Testis (tissue), 5 donors: ENCODE data around the gene SERTAD4. TPM values are rescaled to one million over a fixed set of nuclear protein-coding genes. Genes with fewer than 3 reads are reported as not detected.
"Not testable (repeated sequence)": the region's sequence is repeated elsewhere in the genome, so short reads cannot be mapped to it uniquely, and the experiment has no call there.

ENCODE experiments used
- DNase-seq: peaks from one replicate; pipeline ENCODE4 v3.0.0-alpha.2; 2019
- H3K27ac ChIP-seq, 2 donors: fragments of 200-600 bp; sonication (generic); one replicate each; pipeline ENCODE4 v1.5.1; 2019
- H3K27me3 ChIP-seq: fragments of 200-600 bp; sonication (generic); one replicate; pipeline ENCODE4 v1.5.1; 2019
- H3K36me3 ChIP-seq: fragments of 200-600 bp; sonication (generic); one replicate; pipeline ENCODE4 v1.5.1; 2017; ENCODE audit warnings: low read depth; ENCODE audit errors: missing control alignments
- H3K4me1 ChIP-seq: fragments of 200-600 bp; sonication (generic); one replicate; pipeline ENCODE4 v1.5.1; 2019
- H3K4me3 ChIP-seq, 2 donors: fragments of 200-600 bp; sonication (generic); one replicate each; pipeline ENCODE4 v1.5.1; 2017 to 2019
- H3K9me3 ChIP-seq: fragments of 200-600 bp; sonication (generic); one replicate; pipeline ENCODE4 v1.5.1; 2017
- POLR2A ChIP-seq: fragments of 450-650 bp; IDR thresholded peaks from one replicate; pipeline ENCODE4 v1.6.1; 2017; ENCODE audit warnings: antibody characterized with exemption, mild to moderate bottlenecking, moderate library complexity
- WGBS, 2 donors: methylation state at CpG; one replicate each; pipeline ENCODE4 v1.1.5; 2018; 5-methylcytosine and 5-hydroxymethylcytosine counted together
- intact Hi-C: fragments of 100-400 bp; cut with DNase I; formaldehyde crosslinking; loops from one replicate; pipeline ENCODE4 v1.15.1; 2023; ENCODE audit warnings: low total_unique reads
- long read RNA-seq, 2 donors: transcript quantifications; one replicate each; lab custom pipeline, GENCODE V29; 2026
- polyA plus RNA-seq: library from polyadenylated mRNA; stranded (reverse); fragments of 350-450 nt; fragmentation: Illumina TruSeq; extraction: RNeasy Lipid Tissue Mini Kit (QIAGEN cat#74804); gene quantifications from one replicate; pipeline ENCODE4 v1.2.3, GENCODE V29; 2014; ENCODE audit warnings: low read depth, low replicate concordance; ENCODE audit not compliant: insufficient read depth
- total RNA-seq, 2 donors: library from RNA; depleted of rRNA; stranded (reverse); fragments of >200 nt; gene quantifications; one replicate each; pipeline ENCODE4 v1.2.3, GENCODE V29; 2016
- TF ChIP-seq, protein P1 (sequence below), 3 experiments: fragments of 450-650 bp in 2 of 3; fragments of 200-600 bp in 1 of 3; sonication (generic) in 1 of 3; IDR thresholded peaks; one replicate each; pipeline ENCODE4 v1.5.1; 2016 to 2019; ENCODE audit warnings: antibody characterized with exemption in 3 of 3, mild to moderate bottlenecking in 2 of 3, moderate library complexity in 1 of 3

SERTAD4 gene
- total RNA-seq (1 to 10 TPM; 1.1 to 1.9 TPM), polyA plus RNA-seq (1.1 TPM)
- long read RNA-seq, donor 1: 0 reads
- long read RNA-seq, donor 2: 0 reads

DNA sequence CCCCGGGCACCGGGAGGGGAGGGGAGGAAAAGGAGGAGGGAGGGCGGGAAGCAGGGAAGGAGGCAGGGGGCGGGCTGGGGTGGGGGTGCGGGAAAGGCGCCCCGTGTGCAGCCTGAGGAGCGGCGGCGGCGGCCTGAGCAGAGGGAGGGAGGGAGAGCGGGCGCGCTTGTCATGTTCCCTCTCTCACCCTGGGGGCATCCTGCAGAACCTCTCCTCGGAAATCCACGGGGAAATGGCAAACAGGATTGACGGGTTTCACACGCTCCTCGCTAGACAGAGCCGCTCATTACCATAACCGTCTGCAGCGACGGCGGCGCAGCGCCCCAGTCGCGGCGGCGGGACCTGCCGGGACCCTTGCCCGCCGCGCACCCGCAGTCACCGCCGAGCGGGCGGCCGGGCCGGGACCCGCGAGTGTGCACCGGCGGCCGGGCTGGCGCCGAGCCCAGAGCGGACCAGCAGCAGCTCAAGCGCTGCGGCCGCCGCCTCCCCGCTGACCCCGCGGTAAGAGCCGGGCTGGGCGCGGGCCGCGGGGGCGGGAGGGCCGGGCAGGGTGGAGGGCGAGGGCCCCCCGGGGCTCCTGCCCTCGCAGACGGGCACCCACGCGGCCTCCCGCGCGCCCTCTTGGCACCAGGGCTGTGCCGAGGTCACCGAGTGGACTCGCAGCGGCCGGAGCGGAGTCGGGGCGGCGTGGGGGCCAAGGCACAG is at the start of gene SERTAD4:
Gene SERTAD4, plus strand, starts transcription at position 286 of the 705 bp plus-strand sequence. CDS start 5,165 bp downstream, outside the sequence.
- Histone ChIP-seq H3K4me3 (peak within 1 kb of the TSS; percentile 51 to 52), H3K27ac (peak within 1 kb of the TSS; percentile 5 to 73), H3K27me3 (no peaks in the 10 kb centered on the region), H3K4me1 (peaks cover 13% of the 10 kb centered on the region), H3K36me3 (no peaks in the 10 kb centered on the region), H3K9me3 (no peaks in the 10 kb centered on the region)
- DNase-seq: no peak
- no peak for TF ChIP-seq POLR2A
- TF ChIP-seq, protein P1, sequence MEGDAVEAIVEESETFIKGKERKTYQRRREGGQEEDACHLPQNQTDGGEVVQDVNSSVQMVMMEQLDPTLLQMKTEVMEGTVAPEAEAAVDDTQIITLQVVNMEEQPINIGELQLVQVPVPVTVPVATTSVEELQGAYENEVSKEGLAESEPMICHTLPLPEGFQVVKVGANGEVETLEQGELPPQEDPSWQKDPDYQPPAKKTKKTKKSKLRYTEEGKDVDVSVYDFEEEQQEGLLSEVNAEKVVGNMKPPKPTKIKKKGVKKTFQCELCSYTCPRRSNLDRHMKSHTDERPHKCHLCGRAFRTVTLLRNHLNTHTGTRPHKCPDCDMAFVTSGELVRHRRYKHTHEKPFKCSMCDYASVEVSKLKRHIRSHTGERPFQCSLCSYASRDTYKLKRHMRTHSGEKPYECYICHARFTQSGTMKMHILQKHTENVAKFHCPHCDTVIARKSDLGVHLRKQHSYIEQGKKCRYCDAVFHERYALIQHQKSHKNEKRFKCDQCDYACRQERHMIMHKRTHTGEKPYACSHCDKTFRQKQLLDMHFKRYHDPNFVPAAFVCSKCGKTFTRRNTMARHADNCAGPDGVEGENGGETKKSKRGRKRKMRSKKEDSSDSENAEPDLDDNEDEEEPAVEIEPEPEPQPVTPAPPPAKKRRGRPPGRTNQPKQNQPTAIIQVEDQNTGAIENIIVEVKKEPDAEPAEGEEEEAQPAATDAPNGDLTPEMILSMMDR (IDR thresholded peaks at IDR 0.05): no peak
- intact Hi-C loops: no loop called here
- WGBS, 2 donors: 0 to 2% methylated on average over 11 to 16 of the region's 81 CpGs

DNA sequence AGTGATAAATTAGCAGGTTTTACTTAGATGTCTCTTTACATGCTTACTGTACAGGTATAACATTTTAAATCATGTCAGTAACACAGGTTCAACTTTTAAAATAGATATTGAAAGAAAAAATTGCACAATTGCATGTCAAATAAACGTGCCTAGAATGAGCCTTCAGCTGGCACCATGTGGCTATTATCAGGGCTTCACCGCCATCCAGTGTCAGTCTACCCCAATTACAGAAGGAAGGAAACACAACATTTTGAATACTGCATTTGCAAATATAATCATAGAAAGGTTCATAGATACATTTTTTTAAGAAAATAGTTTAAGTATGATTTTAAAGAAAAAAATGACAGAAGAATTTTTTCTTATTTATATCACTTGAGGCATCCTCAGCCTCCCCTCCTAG is 47.5 kb upstream of the SERTAD4 start:
- Histone ChIP-seq H3K27me3 (no peaks in the 10 kb centered on the region), H3K27ac (no peak overlapping the region), H3K9me3 (no peaks in the 10 kb centered on the region), H3K4me3 (no peak overlapping the region), H3K4me1 (no peaks in the 10 kb centered on the region), H3K36me3 (no peaks in the 10 kb centered on the region)
- TF ChIP-seq, protein P1 (IDR thresholded peaks at IDR 0.05): no peak
- TF ChIP-seq POLR2A: no peak
- intact Hi-C loops: no loop called here
- DNase-seq: no peak
- 69 to 72% methylated on average over 2 of the region's 2 CpGs for WGBS, 2 donors

DNA sequence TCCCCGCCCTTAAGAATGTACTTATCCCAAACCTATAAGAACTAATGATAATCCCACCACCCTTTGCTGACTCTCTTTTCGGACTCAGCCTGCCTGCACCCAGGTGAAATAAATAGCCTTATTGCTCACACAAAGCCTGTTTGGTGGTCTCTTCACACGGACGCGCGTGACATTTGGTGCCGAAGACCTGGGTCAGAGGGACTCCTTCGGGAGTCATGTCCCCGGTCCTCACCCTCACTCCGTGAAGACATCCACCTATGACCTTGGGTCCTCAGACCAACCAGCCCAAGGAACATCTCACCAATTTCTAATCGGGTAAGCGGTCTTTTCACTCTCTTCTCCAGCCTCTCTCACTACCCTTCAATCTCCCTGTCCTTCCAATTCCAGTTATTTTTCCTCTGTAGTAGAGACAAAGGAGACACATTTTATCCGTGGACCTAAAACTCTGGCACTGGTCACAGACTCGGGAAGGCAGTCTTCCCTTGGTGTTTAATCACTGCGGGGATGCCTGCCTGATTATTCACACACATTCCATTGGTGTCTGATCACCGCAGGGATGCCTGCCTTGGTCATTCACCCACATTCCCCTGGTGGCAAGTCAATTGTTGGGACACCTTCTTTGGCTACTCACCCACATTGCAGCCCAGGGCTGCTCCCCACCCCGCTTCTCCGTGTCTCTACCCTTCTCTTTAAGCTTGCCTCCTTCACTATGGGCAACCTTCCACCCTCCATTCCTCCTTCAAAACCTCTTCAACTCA is 44.6 kb upstream of the SERTAD4 start:
- H3K9me3 ChIP-seq, DNase-seq, H3K36me3 ChIP-seq, H3K4me1 ChIP-seq, H3K4me3 ChIP-seq, intact Hi-C loops, H3K27me3 ChIP-seq, H3K27ac ChIP-seq: not testable (repeated sequence)
- WGBS, 2 donors: 86 to 92% methylated on average over 18 of the region's 18 CpGs

DNA sequence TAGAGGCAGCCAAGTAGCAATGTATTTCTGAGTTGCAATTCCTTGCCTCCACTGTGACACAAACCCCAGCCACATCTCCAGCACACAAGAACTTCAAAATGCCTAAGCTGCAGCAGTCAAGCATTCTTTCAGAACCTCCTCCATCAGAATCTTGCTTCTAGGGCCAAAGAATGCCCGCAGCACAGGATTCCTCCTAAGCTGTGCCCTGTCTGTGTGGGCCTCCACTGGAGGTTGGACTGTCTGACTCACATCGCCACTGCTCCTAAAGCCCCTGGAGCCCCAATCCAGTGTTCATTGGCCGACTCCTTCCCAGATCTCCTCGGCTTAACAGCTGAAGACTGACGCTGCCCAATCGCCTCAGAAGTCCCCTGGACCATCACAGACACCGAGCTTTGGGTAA is 43.2 kb upstream of the SERTAD4 start:
- H3K27ac ChIP-seq: no peak overlapping the region
- WGBS, 2 donors: 94 to 100% methylated on average over 3 to 7 of the region's 7 CpGs
- no peaks in the 10 kb centered on the region for H3K36me3 ChIP-seq
- no peaks in the 10 kb centered on the region for H3K27me3 ChIP-seq
- no peak overlapping the region for H3K4me3 ChIP-seq
- TF ChIP-seq, protein P1 (IDR thresholded peaks at IDR 0.05): no peak
- no peak for TF ChIP-seq POLR2A
- intact Hi-C loops: no loop called here
- H3K4me1 ChIP-seq: no peaks in the 10 kb centered on the region
- H3K9me3 ChIP-seq: no peaks in the 10 kb centered on the region
- DNase-seq: no peak

DNA sequence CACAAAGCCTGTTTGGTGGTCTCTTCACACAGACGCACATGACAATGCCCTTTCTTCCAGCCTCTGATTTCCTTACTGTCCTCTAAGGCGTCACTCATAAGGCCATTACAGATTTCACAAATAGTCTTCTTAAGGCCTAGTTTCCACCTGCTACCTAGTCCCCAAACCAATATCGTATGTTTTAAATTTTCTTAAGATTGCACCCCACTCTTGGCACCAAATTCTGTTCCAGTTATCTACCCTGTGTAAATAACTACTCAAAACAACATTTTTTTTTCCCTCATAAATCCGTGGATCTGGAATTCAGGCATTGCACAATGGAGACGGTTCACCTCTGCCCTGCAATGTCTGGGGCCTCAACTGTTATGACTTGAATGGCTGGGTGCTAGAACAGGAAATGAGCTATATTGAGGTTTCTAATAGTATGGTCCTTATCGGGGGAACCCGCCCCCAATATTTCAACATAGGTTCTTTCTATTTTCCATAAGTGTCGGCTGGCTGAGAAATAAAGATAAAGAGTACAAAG is 36.9 kb upstream of the SERTAD4 start:
- H3K36me3 ChIP-seq: no peaks in the 10 kb centered on the region
- H3K27ac ChIP-seq: no peak overlapping the region
- H3K4me3 ChIP-seq: no peak overlapping the region
- intact Hi-C loops: no loop called here
- H3K9me3 ChIP-seq: no peaks in the 10 kb centered on the region
- 87 to 94% methylated on average over 8 of the region's 8 CpGs for WGBS, 2 donors
- TF ChIP-seq, protein P1 (IDR thresholded peaks at IDR 0.05): no peak
- no peak for TF ChIP-seq POLR2A
- DNase-seq: no peak
- H3K4me1 ChIP-seq: no peaks in the 10 kb centered on the region
- H3K27me3 ChIP-seq: no peaks in the 10 kb centered on the region

DNA sequence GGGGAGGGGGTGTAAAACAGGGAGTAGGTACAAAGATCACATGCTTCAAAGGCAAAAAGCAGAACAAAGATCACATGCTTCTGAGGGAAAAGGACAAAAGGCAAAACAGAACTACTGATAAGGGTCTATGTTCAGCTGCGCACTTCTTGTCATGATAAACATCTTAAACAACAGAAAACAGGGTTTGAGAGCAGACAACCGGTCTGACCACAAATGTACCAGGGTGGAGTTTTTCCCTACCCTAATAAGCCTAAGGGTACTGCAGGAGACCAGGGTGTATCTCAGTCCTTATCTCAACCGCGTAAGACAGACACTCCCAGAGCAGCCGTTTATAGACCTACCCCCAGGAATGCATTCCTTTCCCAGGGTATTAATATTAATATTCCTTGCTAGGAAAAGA is 36.3 kb upstream of the SERTAD4 start:
- H3K27ac ChIP-seq, intact Hi-C loops, DNase-seq, H3K36me3 ChIP-seq, H3K4me1 ChIP-seq, H3K27me3 ChIP-seq, H3K9me3 ChIP-seq, H3K4me3 ChIP-seq: not testable (repeated sequence)
- 86 to 88% methylated on average over 5 of the region's 5 CpGs for WGBS, 2 donors
